Stimulated activated CD4-positive, alpha-beta T cell treated with anti-CD3 and anti-CD28 coated beads, Interleukin-12 subunit alpha, Interleukin-12 subunit beta, amount 100 ng/mL, for 24 hours (primary cell): ENCODE results near the gene EDDM3A.
"Not testable (repeated sequence)": the region's sequence is repeated elsewhere in the genome, so short reads cannot be mapped to it uniquely, and the experiment has no call there.

Source experiments
- DNase-seq, 2 experiments: peaks; one replicate each; pipeline ENCODE4 v3.0.0-alpha.2; 2020; ENCODE audit warnings: low read depth in 2 of 2

The EDDM3A gene, protein sequence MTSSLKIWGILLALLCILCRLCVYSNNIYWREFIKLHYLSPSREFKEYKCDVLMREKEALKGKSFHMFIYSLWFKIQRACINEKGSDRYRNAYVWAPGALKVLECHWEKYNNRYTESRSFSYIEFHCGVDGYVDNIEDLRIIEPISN

DNA sequence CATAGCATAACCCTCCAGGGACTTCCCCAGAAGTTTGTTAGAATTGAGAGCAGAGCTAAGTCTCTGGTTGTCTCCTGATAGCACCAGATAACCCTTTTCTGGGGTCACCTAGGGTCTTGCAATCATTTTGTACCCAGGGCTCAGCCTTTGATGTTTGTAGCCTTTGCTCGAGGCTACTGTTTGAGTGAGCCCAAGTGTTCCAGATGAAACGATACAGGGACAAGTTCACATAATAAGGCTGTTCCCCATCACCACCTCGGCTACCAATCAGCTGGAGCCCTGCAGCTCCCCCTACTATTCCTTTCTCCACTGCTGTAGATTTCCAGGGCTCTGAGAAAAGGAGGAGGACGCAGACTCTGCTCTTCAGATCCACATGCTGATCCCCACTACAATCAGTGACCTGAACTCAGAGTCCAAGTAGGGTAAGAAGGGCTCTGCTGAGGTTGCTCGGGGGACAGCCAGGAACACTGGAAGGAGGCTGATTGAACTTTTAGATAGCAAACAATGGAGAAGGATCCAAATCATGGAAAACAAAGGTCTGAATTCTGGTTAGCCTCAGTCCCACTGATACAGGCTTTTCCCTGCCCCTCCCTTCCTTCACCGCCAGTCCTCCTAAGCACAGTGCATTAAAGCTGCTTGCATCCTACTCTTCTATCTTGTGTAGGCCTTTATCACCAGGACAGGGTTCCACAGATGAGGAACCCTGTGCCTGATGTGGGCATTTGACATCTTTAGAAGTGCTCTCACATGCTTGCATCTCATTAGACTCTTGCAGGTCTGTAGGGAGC is at the start of gene EDDM3A:
TSS of gene EDDM3A (plus strand) at position 317 of the 788 bp plus-strand sequence. CDS start 1,694 bp downstream, outside the sequence.
- no peak for DNase-seq

DNA sequence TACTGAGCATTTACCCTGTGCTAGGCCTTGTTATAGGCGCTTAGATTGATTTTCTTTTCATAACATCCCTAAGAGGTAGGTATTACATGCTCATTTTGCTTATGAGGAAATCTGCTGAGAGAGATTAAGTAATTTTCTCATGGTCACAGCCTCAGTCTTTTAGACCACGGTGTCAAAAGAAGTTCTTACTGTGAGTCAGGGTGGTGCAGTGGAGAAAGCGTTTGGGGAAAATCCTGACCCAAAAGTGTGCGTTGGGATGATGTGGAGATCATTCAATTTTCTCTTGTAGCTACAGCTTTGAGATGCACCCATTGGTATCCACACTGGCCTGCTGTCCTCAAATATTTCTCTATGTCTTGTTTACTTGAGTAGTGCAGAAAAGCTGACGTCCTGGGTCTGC is 48.9 kb upstream of the EDDM3A start:
- DNase-seq, result no peak

DNA sequence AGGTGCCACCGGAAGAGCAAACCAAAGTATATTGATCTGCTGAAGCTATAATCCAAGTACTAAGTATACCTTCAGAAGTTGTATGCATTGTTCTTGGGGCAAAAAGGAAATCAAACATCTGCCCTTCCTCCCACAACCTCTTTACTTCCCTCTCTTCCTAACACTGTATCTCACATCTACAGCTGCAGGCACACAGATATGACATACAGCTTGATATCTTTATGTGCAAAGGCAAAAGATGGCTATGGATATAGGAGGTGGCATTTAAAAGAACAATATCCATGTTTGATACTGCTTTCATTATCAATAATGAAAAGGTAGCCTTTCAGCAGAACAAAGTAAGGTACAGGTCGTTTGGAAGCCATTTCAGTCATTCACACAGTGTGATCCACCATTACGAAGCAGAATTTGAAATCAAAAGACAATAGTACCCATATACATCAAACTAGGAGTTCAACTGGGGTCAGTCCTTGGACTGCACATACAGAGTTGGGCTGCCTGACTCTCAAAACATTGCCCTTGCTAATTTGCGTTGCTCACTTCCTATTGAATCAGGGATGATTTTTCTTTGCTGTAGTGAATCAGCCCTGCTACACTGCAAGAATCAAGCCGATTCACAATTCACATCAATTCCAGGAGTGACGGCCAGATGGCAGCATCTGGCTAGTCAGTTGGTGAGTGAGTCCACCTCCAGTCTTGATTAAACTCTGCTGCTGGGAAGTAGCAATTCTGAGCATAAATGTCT is 48.2 kb upstream of the EDDM3A start:
- peak; percentile 26 to 48 for DNase-seq

DNA sequence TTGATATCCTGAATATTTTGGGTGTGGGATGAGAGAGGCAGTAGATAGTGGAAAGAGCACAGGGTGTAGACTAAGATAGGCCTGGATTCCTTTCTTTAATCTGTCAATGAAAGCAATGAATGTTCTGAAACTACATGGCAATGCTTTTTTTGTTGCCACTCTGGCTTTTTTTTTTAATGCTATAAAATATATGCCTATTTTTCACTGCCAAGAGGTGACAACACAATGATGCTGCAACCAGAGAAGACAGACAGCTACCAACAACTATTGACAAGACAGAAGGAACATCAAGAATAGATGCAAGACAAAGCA is 47.7 kb upstream of the EDDM3A start:
- no peak for DNase-seq

DNA sequence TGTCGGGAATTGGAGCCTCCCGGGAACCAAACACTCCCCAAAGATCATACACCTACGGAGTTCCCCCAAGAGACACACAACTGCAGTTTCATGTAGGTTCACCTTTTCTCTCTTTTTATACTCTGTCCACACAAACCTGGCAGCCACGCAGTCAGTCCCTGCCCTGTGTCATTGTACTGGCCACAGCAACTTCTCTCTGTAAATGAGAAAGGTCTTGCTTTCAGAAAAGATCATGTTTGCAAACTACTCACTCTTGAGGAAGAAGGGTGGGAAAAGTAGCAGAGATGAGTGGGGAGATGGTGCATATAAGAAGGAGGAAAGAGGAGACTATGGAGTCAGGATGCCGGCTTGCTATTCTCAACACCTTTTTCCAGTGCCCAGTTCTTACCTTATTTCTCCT is 46.8 kb upstream of the EDDM3A start:
- no peak for DNase-seq

DNA sequence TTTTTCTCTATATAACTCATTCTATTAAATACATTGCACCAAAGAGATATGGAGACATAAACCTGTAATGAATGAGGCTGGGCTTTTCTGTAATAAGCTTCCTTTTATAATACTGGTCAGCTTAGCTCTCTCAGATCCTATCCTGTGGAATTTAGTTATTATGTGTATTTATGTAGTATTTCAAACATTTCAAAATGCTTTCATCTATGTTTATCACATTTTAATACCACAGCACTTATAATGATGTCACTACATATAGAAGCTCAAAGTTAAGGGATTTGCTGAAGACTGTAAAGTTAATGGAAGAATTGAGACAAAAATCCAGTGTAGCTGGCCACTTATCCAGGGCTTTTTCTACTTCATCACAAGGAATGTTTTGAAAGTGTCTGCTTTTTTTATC is 45.8 kb upstream of the EDDM3A start:
- no peak for DNase-seq

DNA sequence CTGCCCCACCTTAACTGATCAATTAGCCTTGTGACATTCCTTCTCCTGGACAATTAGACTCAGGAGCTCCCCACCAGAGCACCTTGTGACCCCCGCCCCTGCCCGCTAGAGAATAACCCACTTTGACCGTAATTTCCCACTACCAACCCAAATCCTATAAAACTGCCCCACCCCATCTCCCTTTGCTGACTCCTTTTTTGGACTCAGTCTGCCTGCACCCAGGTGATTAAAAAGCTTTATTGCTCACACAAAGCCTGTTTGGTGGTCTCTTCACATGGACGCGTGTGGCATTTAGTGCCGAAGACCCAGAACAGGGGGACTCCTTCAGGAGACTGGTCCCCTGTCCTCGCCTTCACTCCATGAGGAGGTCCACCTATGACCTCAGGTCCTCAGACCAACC is 44.7 kb upstream of the EDDM3A start:
- not testable (repeated sequence) for DNase-seq

DNA sequence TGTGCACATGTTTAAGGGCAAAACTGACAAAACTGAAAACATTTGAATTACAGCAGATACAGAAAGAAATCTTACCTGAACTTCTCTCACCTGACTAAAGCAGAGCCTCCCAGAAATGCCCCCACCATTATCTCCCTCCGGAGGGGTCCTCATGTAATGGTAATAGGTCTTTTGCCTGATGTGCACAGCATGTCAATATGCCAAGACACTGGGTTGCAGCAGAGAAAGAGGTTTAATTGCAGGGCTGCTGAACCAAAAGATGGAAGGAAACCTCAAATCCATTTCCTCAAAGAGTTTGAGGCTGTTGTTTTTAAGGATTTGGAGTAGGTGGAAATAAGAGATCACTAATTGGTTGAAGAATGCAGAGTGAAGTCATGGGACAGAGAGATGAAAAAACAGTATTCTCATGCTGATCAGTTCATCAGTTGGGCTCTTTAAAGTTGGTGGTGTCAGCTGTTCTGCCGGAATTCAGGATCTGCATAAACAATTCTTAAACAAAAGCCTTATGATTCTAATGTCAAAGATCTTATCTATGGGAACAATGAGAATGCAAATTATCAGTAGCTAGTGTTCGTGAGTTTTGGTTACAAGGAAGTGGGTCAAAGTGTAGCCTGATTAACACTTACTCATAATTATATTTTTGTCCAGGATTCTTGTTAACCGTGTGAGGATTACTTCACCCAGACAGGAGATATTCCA is 38.9 kb upstream of the EDDM3A start:
- no peak for DNase-seq

DNA sequence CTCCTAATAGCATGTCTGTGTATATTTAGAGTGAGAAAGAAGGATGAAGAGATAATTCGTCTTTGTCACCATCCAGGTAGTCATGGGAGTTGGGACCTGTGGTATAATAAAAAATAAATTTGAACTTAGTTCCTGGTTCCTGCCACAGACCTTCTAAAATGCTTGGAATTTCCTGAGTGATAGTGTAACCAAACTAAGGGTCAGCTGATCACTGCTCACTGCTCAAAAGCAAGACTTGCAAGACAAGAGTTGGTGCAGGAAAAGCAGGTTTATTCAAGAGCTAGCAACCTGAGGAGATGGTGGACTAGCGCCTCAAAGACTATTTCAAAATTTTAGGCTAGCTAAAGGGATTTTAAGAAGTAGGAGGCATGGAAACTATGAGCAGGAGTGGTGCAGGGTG is 38.1 kb upstream of the EDDM3A start:
- no peak for DNase-seq

DNA sequence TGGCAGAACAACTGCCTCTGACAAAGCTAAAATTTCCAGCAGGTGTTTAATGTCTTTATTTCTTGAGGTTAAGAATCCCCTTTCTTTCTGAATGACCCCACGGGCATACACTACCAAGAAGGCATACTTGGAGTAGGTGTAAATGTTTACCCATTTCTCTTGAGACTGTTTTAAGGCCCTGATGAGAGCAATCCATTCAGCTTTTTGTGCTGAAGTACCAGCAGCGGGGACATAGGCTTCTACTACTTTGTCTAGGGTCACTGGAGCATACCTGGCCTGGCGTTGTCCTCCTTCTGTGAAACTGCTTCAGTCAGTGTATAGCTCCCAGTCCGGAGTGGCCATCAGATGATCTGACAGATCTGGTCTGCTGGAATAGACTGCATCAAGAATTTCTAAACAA is 34.4 kb upstream of the EDDM3A start:
- DNase-seq, result no peak

DNA sequence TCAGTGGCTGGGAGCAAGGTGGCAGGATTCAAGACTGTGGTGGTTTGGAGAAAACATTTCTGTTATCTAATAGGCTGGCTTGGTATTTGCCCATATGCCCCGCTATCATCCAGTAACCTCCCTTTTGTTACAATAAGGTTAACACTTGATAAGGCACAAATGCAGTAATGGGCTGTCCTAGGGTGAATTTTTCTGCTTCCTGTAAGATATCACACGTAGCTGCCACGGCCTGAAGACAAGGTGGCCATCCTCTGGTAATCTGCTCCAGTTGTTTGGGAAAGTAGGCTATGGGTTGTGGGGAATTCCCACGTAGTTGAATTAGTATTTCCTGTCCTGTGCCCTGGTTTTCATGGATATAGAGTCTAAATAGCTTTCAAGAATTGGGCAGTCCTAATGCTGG is 34.0 kb upstream of the EDDM3A start:
- no peak for DNase-seq

DNA sequence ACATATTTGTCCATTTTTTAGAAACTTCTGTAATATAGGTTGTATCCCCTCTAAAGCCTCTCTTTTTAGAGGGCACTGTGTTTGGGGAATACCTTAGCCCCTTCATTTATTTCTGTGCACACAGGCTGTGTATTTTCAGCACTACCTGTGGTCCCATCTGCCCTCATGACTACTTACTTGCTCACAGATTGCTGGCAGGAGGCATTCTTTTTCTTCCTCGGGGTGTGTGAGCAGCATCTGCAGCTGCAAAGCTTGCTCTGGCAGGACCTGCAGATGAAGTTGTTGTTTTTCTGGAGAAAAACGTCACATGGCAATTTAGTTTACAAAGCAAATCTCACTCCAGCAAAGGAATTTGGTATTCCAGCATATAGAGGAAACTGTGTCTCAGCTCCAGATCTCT is 32.8 kb upstream of the EDDM3A start:
- DNase-seq, result no peak

DNA sequence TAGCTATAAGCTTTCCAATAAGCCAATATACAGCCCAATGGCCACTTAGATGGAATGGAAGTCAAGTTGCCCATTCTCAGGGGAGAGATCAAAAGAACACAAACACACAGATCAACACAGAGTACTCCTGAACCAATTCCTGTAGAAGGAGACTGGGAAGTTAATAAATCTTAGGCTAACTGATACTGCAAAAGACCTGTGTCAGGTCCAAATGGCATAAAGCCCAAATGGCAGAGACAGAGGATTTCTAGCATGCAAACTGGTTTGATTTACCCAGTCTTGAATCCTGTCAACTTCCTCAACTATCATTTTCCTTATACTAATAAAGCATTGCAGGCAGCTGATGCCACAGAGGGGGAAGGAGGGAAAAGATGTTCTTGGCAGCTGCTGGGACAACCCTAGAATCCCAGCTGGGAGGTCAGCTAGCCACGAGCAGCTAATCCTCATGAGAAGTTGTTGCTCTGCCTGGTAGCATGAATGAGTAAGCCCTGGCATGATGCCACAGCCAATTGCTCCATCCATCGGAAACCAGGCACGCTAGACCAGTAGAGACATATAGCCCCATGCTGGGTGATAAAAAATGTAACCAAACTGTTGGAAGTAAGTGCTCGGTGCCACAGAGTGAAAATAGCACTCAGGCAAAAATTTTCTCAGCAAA is 31.0 kb upstream of the EDDM3A start:
- no peak for DNase-seq

DNA sequence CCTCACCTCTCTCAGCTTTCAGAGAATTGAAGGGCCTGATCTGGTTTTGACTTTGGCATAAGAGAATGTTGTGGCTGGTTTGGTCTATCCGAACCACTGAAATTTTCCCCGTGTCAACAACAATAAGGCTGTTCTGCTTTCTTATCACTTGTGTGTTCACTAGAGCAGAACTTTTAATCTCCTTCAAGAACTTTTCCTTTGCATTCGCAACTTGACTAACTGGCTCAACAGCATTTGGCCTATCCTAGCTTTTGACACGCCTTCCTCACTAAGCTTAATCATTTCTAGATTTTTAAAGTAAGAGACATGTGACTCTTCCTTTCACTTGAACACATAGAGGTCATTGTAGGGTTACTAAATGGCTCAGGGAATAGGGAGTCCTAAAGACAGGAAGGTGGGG is 25.9 kb upstream of the EDDM3A start:
- no peak for DNase-seq

DNA sequence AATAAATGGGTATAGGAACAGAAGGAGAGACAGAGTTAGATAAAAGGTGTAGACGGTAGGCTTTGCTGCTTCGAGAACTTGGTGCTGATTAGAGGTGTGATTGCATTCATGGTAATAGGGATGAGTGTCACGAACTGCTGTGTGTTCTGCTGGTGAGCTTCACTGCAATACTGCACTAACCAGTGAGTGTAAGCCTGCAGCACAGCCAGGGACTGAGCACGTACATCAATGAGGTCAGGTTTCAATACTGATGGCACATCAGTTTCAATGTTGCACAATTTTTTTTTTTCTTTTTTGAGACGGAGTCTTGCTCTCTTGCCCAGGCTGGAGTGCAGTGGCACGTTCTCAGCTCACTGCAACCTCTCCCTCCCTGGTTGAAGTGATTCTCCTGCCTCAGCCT is 24.9 kb upstream of the EDDM3A start:
- no peak for DNase-seq

DNA sequence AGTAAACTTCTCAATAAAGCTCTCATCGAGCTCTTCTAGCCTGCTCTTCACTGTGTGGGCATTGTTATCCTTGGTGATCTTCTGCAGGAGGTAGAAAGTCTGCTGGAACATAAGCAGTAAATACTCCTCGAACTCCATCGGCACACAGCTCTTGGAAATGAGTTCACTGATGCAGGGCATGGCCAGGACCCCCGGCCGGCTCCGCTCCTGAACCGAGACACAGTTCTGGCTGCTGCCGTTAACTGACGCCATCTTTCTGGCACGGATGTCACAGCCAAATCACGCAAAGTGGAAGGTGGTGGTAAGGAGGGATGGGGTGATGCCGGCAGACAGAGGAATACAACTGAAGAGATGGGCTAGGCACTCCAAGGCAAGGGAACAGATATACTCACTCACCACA is 23.7 kb upstream of the EDDM3A start:
- no peak for DNase-seq

DNA sequence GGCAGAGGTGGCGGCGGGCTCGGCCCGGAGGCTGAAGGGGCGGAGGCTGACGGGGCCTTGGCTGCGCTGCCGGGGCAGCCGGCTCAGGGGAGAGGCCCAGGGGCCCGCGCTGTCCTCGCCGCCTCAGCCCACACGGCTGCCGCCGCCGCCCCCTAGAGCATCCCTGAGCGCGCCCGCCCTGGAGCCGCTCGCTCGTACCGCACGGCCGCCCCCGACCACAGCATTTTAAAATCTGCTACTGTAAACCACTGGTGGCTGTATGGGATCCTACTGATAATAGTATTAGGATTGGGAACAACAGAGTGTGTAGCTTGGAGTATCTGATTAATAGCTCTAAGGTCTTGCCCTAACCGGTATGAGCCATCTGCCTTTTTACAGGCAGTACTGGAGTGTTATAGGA is 22.2 kb upstream of the EDDM3A start:
- DNase-seq, result no peak

DNA sequence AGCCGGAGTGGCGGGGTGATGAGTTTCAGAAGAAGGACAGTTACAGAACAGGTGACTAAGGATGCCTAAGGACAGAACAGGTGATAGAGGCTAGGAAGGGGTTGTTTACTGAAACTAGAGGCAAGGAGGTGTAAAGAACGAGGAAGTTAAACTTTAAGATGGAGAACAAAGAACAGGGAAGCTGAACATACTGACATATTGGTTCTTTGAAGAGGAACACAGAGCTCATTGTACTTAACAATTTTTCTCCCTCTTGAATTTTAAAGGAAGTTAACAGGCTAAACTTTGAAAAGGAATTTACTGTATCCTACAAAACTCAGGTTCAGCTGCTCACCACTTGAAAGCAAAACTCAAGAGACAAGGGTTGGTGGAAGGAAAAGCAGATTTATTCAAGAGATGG is 19.6 kb upstream of the EDDM3A start:
- DNase-seq, result not testable (repeated sequence)

DNA sequence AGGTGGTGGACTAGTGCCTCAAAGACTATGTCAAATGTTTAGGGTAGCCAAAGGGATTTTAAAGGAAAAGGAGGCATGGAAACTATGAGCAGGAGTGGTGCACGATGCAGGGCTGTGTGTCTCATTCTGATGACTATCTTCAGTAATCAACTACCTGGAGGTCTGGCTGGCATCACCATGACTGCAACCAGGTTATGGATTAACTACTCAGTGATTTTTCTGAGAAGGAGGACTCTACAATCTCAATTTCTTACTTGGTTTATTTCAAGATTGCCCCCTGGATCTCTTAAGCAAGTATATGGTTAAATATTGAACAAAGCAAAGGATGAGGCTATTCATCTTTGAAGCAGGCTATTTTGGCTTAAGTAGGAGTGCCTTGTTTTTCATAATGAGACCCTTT is 19.2 kb upstream of the EDDM3A start:
- no peak for DNase-seq

DNA sequence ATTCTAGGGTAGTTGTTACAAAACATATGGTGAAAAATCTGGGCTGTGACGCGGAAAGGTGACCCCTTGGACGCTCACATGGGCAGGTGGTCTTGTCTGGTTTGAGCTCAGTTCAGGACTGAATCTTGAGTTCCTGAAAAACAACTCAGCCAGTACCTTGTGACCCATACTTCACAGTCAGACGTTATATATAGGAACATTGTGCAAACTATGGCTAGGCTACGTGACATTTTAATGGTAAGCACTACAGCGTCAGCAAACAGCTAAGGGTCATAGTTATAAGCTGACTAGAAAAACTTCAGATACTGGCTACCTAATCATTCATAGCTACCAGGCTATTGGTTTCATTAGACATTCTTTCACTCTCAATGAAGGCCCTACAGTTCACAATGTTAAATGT is 14.8 kb upstream of the EDDM3A start:
- no peak for DNase-seq

DNA sequence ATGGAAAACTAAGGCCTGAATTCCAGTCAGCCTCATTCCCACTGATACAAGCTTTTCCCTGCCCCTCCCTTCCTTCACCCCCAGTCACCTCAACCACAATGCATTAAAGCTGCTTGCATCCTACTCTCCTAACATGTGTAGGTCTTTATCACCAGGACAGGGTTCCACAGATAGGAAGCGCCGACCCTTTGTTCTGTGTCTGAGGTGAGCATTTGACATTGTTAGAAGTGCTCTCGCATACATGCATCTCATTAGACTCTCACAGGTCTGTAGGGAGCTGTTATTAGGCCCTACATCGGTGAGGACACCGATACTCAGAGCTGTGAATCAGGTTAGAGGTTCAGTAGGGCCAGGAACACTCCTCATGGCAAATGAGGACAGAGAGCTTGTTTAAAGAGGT is 13.2 kb upstream of the EDDM3A start:
- DNase-seq, result no peak

DNA sequence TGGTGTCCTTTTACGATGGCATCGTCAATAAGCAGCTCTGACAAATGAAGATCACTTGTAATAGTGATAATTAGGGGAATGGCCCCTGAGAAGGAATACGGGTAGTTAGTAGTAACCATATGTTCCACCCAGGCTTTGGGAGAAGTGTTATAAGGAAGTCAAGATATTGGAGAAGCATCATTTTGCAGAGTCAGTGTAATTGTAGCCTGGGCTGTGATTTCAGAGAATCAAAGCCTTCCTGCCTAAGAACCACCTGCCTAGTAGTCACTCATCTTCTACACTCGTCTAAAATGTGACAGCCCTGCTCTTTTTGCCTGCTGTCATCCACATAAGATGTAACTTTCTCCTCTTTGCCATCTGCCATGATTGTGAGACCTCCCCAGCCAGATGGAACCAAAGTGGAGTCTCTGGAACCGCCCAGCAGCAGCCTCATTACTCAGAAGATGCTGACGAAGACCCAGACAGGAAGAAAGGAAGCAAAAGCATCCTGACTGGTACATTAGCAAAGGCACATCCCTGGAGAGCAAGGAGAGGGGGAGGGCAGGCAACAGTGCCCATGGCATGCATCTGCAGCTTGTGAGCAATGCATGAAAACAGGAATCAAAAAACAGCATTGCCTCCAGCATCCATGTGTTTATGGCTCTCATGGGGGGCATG is 12.6 kb upstream of the EDDM3A start:
- DNase-seq, result no peak
